Umbilical cord (tissue), 2 donors: ENCODE results near the gene FAM221A. TPM values are rescaled to one million over a fixed set of nuclear protein-coding genes. Genes with fewer than 3 reads are reported as not detected.
"Not testable (repeated sequence)": the region's sequence is repeated elsewhere in the genome, so short reads cannot be mapped to it uniquely, and the experiment has no call there.

ENCODE experiments used
- DNase-seq: peaks from one replicate; pipeline ENCODE4 v3.0.0-alpha.2; 2015; ENCODE audit warnings: low spot score
- total RNA-seq: library from RNA; depleted of rRNA; stranded (reverse); fragments of >200 nt; gene quantifications from one replicate; pipeline ENCODE4 v1.2.3, GENCODE V29; 2014; ENCODE audit warnings: low replicate concordance; ENCODE audit not compliant: insufficient read depth

The FAM221A gene
- total RNA-seq, 1 donor from 2014 or later: 9.6 TPM

DNA sequence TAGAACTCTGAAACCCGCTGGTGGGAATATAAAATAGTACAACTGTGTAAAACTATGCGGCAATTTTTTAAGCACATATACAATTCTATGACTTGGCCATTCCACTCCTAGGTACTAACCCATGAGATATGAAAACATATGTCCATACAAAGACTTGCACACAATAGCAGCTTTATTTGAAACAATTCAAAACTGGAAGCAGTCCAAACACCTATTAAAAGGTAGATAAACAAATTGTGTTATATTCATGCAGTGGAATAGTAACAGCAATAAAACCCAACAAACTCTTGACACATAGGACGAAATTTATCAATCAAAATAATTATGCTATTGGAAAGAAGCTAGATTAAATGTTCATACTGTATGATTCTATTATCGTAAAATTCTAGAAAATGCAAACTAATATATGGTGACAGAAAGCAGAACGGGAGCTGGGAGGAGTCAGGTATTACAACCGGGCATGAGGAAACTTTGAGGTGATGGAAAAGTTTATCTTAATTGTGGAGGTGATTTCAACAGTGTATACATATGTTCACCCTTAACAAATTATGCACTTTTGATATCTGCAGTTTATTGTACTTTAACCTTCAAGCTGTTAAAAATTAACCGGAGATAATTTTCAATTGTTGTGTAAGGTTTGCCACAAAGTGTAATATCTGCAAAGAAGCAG, 29.2 kb downstream of the FAM221A start:
- no peak for DNase-seq

DNA sequence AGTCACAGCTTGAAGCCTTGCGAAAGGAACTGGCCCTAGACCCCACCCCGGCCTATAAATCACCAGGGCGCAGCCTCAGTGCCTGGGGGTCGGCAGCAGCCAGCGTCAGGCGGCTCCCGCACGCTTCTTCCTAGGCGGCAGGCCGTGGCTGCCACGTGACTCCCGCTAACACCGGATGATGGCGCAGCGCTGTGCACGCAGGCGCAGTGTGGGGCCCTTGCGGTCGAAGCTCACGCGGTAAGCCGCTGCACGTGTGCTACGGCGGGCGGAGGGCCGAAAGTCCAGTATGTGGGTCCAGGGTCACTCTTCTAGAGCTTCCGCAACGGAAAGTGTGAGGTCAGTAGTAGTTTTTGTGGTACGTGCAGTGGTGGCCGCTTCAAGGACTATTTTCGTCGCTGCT, 30.0 kb downstream of the FAM221A start, which contains the start of gene STK31:
STK31 (plus strand) TSS at position 220 of the 400 bp plus-strand sequence; CDS start at position 287, 67 bp downstream.
- DNase-seq: no peak

DNA sequence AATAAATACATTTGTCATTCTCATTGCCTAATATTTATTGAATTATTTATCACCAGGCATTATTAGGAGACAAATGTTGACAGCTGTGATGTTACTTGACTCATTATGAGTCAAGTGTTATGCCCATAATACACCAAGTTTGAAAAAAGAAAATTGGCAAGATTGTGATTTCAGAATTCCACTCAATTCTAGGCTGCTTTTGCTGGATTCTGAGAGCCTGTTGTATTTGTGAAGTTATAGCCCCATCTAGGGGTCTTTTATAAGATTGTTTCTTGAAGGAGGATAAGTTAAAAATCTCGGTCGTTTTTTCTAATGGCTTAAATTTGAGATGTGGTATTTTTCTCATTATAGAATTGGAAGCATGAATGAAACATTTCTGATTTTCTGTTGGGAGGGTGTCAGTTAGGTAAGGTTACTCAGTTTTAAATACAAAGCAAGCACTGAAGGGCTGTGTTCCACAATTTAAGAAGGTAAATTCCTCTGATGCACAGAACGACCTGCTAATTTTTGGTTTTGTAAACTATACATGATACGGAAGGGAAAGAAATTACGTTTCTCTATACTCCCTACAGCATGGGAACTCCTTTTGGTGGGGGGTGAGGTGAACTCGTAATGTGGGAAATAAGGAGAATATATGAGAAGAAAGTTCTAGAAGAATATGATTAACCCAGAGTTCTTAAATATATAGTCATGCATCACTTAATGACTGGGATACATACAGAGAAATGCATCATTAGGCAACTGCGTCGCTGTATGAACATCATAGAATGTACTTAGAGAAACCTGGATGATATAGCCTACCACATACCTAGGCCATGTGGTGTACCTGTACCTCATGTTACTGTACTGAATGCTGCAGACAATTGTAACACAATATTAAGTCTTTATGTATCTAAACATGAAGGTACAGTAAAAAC, 32.6 kb downstream of the FAM221A start:
- peak; percentile 75 for DNase-seq

DNA sequence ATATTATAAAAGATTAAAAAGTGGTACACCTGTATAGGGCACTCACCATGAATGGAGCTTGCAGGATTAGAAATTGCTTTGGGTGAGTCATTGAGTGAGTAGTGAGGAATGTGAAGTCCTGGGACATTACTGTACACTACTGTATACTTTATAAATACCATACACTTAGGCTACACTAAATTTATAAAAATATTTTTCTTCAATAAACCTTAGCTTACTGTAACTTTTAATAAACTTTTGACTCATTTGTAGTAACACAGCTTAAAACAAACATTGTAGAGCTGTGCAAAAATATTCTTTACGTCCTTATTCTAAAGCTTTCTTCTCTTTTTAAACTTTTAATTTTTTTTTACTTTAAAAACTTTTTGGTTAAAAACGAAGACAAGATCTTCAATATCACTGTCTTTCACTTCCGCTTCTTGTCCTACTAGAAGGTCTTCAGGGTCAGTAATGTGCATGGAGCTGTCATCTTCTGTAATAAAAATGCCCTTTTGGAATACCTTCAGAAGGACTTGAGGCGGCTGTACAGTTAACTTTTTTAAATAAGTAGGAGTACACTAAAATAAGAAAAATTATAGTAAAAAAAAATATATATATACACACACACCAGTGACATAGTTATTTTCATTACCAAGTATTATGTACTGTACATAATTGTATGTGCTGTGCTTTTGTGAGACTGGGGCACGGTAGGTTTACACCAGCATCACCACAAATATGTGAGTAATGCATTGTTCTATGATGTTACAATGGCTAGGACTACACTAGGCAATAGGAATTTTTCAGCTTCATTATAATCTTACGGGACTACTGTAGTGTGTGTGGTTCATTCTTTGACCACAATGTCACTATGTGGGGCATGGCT, 33.5 kb downstream of the FAM221A start:
- DNase-seq: no peak

DNA sequence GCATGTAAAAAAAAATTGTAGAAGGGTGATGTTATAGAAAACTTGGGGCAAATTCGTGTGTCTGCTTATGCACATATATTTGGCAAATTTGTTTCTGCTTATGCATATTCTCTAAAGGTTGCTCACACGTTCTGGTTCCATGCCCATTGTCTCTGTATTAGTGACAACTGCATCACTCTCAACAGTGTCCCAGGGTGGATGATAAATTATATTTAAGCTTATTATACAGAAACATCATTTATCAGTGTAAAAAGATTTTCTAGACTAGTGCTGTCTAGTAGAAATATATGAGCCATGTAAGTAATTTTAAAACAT, 34.1 kb downstream of the FAM221A start:
- no peak for DNase-seq

DNA sequence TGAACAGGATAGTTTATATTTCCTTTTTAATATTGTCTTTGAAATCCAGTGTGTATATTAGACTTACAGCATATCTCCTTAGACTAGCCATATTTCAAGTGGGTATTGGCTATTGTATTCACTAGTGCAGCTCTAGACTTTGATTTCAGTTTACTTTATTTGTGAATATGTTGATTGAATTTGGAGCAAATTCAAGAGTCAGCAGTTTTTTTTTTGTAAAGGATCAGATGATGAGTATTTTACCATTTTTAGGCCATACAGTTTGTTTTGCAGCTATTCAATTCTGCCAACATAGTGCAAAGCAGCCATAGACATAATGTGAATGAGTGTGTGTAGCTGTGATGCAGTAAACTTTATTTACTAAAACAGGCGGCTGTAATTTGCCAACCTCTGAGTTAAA, 34.6 kb downstream of the FAM221A start:
- no peak for DNase-seq

DNA sequence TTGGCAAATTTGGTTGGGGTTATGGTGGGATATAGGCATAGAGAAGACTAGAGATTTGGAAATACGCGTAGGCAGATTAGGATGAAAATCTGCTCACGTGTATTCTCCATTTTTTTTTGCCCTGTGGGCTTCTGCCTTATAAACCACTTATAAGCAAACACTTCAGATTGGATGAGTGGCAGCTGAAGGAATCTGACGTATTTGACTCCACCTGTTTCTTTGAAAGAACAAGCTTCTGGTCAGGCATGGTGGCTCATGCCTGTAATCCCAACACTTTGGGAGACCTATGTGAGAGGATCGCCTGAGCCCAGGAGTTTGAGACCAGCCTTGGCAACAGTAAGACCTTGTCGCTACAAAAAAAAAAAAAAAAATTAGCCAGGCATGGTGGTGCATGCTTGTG, 35.1 kb downstream of the FAM221A start:
- no peak for DNase-seq

DNA sequence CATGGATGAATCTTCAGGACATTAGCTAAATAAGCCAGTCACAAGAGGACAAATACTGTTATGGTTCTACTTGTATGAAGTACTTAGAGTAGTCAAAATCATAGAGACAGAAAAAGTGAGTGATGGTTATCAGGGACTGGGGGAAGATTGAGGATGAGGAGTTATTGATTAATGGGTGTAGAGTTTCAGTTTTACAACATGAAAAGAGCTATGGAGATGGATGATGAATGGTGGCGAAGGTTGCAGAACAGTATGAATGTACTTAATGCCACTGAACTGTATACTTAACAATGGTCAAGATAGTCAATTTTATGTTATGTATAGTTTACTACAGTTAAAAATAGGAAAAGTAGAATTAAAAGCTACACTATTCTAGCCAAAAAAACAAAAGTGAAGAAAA, 37.8 kb downstream of the FAM221A start:
- DNase-seq: no peak

DNA sequence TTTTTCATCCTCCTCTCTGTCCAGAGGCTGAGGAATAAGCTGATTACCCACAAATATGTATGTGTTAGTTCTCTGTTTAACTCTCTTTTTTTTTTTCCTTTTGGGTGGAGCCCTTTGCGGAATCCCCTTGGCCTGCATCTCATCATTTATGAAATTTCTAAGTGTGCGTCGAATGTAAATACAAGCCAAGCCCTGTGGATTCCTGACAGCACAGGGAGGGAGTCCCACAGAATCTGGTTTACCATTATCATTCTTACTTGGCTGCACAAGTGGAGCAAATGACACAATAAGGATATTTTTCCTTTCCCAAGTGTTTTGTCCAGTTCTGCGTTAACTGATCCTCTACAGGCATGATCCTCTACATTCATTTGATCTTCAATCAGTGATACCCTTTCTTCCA, 41.5 kb downstream of the FAM221A start:
- peak; percentile 89 for DNase-seq

DNA sequence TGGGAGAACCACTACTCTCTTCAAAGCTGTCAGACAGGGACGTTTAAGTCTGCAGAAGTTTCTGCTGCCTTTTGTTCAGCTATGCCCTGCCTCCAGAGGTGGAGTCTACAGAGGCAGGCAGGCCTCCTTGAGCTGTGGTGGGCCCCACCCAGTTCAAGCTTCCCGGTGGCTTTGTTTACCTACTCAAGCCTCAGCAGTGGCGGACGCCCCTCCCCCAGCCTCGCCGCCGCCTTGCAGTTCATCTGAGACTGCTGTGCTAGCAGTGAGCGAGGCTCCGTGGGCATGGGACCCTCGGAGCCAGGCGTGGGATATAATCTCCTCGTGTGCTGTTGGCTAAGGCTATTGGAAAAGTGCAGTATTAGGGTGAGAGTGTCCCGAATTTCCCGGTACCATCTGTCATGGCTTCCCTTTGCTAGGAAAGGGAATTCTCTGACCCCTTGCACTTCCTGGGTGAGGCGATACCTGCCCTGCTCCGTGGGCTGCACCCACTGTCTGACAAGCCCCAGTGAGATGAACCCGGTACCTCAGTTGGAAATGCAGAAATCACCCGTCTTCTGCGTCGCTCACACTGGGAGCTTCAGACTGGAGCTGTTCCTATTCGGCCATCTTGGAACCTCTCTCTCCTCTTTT, 42.7 kb downstream of the FAM221A start:
- DNase-seq: not testable (repeated sequence)

DNA sequence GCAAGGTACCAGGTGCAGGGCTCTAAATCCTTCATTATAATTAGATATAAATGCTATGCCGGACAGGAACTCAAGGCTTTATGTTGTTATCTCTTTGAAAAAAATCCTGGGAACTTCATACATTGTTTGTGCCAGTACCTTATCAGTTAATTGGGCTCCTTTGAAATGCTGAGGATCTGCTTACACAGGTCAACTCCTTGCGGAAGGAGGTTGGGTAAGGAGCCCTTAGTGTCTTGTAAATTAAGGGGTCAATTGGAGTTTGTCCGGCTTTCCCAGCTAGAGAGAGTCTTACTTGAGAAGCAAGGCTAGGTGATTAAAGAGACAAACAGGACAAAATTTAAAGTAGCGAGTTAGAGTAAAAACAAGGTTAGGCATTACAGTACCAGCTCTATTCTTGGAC, 44.1 kb downstream of the FAM221A start:
- not testable (repeated sequence) for DNase-seq

DNA sequence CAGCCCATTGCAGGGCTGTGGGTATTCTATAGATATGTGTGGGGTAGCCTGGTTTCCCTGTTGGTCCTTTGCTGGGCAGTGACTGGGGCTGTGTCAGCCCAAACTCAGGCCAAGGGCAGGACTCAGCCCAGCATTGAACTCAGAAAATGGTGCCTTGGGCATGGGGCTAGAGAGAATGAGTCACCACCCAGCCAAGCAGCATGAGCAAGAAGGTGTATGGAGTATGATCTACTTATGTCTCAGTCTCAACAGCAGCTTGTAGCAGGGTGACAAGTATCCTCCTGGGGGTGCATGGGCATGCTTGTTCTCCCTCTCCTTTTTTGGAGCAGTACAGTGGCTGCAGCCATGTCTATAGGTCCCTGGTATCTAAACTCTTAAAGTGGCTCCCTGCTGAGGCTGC, 62.1 kb downstream of the FAM221A start:
- DNase-seq: no peak

DNA sequence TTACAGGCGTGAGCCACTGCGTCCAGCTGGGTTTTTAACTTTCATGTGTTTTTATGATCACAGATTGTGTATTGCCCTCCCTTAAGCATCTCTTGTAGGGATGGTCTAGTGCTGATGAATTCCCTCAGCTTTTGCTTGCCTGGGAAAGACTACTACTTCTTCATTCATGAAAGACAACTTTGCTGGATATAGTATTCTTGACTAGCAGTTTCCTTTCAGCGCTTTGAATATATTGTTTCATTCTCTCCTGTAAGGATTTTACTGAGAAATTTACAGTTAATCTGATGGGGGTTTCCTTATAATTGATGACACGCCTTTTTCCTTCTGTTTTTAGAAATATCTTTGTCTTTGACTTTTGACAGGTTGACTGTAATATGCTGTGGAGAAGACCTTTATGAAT, 63.2 kb downstream of the FAM221A start:
- no peak for DNase-seq

DNA sequence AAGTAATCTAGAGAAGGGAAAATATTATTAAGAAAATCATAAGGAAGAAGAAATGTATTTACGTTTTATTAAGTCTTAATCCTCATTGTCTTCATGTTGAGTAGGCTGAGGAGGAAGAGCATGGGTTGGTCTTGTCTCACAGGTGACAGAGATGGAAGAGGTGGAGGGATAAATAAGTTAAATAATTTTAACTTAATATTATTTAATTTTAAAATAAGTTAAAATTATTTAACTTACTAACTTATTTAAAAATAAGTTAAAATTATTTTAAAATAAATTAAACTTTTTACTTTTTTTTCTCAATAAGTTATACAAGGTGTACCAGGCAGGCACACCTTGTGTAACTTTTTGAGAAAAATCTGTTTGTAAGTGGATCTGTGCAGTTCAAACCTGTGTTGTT, 66.6 kb downstream of the FAM221A start:
- no peak for DNase-seq

DNA sequence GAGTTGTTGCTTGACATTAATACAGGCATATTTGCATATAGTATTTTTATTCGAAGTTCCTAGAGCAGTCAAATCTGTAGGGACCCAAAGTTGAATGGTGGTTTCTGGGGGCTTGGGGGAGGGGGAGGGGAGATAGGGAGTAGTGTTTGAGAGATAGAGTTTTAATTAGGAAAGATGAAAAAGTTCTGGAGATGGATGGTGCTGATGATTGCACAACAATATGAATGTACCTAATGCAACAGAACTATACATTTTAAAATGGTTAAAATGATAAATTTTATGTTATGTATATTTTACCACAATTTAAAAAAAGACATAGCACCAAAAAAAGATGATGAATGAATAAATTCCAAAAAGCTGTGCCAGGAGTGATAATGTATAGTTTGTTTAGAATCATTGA, 71.9 kb downstream of the FAM221A start:
- DNase-seq: no peak

Other genes with a start within 250 kb of the FAM221A start
- 51.3 TPM for gene IGF2BP3, start 209.7 kb upstream of the FAM221A start, total RNA-seq
- gene TRA2A, start 148.2 kb upstream of the FAM221A start, total RNA-seq: 59.7 TPM
- gene CCDC126, start 82.8 kb upstream of the FAM221A start, total RNA-seq: 7.7 TPM
- 2.6 TPM for gene STK31, start 30.0 kb downstream of the FAM221A start, total RNA-seq